DND-41 (cell line): ENCODE measurements around the gene GTSE1.

Experiments
- ATAC-seq: fragments of 200-7000 bp; cut with Tn5 transposase; 3 replicates; pipeline ENCODE4 v1.9.1; 2021; ENCODE audit warnings: low read depth; ENCODE audit not compliant: insufficient read depth
- DNase-seq: peaks from one replicate; pipeline ENCODE4 v3.0.0-alpha.2; 2020
- H2AFZ ChIP-seq: 2 replicates; pipeline ENCODE4 v1.6.0; 2012; ENCODE audit warnings: low read depth, low read length
- H3K27ac ChIP-seq: 2 replicates; pipeline ENCODE4 v1.5.1; 2012; ENCODE audit warnings: low read length, inconsistent platforms
- H3K27me3 ChIP-seq: fragments of 200-600 bp; sonication (generic); 2 replicates; pipeline ENCODE4 v1.6.0; 2012; ENCODE audit warnings: low read length, mild to moderate bottlenecking, inconsistent platforms; ENCODE audit not compliant: insufficient read depth, poor library complexity
- H3K36me3 ChIP-seq: 2 replicates; pipeline ENCODE4 v1.5.1; 2012; ENCODE audit warnings: low read length, inconsistent platforms; ENCODE audit not compliant: insufficient read depth
- H3K4me1 ChIP-seq: 2 replicates; pipeline ENCODE4 v1.5.1; 2012; ENCODE audit warnings: mild to moderate bottlenecking, low read length; ENCODE audit not compliant: insufficient read depth
- H3K4me2 ChIP-seq: 2 replicates; pipeline ENCODE4 v1.6.0; 2012; ENCODE audit warnings: mild to moderate bottlenecking, moderate library complexity, low read length, inconsistent platforms; ENCODE audit not compliant: insufficient read depth
- H3K4me3 ChIP-seq, 2 experiments: fragments of 200-600 bp in 1 of 2; shearing (Covaris generic) in 1 of 2; 2 replicates each; pipeline ENCODE4 v1.5.1; 2012 to 2016; ENCODE audit warnings: inconsistent platforms in 2 of 2, low read length in 2 of 2, mild to moderate bottlenecking in 2 of 2, low read depth in 1 of 2, moderate library complexity in 1 of 2
- H3K79me2 ChIP-seq: 2 replicates; pipeline ENCODE4 v1.6.0; 2012; ENCODE audit warnings: low read length, inconsistent platforms; ENCODE audit not compliant: insufficient read depth
- H3K9ac ChIP-seq: 2 replicates; pipeline ENCODE4 v1.6.0; 2012; ENCODE audit warnings: low read depth, mild to moderate bottlenecking, inconsistent platforms, low read length, moderate library complexity
- H3K9me3 ChIP-seq: 2 replicates; pipeline ENCODE4 v1.5.1; 2012; ENCODE audit warnings: low read length, moderate library complexity, mild to moderate bottlenecking, inconsistent platforms; ENCODE audit not compliant: insufficient read depth, severe bottlenecking
- H4K20me1 ChIP-seq: 2 replicates; pipeline ENCODE4 v1.6.0; 2012; ENCODE audit warnings: low read length; ENCODE audit not compliant: insufficient read depth
- CTCF ChIP-seq: IDR thresholded peaks from 2 replicates; pipeline ENCODE4 v1.5.1; 2012; ENCODE audit warnings: borderline replicate concordance, low read length, moderate library complexity, mild to moderate bottlenecking; ENCODE audit not compliant: poor library complexity, severe bottlenecking; ENCODE audit errors: extremely low read depth
- EZH2 ChIP-seq: IDR thresholded peaks from 3 replicates; pipeline ENCODE4 v1.6.1; 2012; ENCODE audit warnings: borderline replicate concordance, low read depth, mild to moderate bottlenecking, moderate library complexity, low read length, inconsistent platforms; ENCODE audit not compliant: severe bottlenecking

The GTSE1 gene

DNA sequence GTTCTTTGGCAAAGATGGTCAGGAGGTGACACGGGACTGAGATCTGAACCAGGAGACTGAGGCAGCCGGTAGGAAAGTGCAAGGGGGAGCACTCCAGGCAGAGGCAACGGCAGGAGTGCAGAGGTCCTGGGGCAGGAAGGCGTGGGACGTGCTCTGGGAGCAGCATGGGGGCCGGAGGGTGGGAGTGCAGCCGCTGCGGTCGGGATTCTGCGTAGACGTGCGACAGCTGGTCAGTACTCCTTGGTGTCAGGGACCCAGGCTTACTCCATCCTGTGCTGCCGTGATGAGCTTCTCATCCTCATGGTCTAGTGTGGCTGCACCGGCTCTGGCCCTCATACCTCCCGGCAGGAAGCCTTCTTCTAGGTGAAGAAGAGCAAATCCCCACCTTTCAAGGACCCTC is 21.9 kb downstream of the GTSE1 start:
- H3K79me2 ChIP-seq: peaks cover 86% of the 10 kb centered on the region
- peaks cover 58% of the 10 kb centered on the region for H4K20me1 ChIP-seq
- H3K36me3 ChIP-seq: peaks cover 94% of the 10 kb centered on the region
- H3K4me1 ChIP-seq: no peaks in the 10 kb centered on the region
- no peak for TF ChIP-seq EZH2
- TF ChIP-seq CTCF: no peak
- ATAC-seq (no peak), DNase-seq (no peak)
- H3K27me3 ChIP-seq: no peaks in the 10 kb centered on the region
- H3K27ac ChIP-seq: no peak overlapping the region
- no peaks in the 10 kb centered on the region for H3K9me3 ChIP-seq
- H3K4me3 ChIP-seq: no peak overlapping the region
- no peak overlapping the region for H2AFZ ChIP-seq
- no peak overlapping the region for H3K4me2 ChIP-seq
- no peak overlapping the region for H3K9ac ChIP-seq

DNA sequence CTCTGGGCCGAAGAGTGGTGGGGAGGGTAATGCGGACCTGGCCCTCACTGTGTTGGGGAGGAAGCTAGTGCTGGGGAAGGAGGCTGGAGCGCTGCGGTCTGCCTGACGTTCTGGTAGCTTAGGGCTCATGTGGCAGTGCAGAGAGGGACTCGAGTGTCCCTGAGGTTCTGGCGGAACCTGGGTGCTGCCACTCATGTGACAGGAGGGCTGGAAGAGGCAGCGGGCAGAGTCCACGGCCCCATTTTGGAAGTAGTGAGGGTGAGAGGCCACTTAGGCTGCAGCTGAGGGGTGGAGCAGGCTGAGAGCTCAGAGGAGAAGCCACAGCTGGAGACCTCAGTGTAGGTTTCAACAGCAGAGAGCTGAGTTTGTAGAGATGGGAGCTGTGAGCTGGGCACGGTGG is 22.6 kb downstream of the GTSE1 start:
- peaks cover 94% of the 10 kb centered on the region for H3K36me3 ChIP-seq
- no peak overlapping the region for H3K27ac ChIP-seq
- no peak for TF ChIP-seq CTCF
- H4K20me1 ChIP-seq: peaks cover 57% of the 10 kb centered on the region
- no peak overlapping the region for H3K4me3 ChIP-seq
- peaks cover 82% of the 10 kb centered on the region for H3K79me2 ChIP-seq
- no peaks in the 10 kb centered on the region for H3K4me1 ChIP-seq
- no peaks in the 10 kb centered on the region for H3K27me3 ChIP-seq
- H3K4me2 ChIP-seq: no peak overlapping the region
- no peak for DNase-seq
- no peak overlapping the region for H3K9ac ChIP-seq
- ATAC-seq: no peak
- no peak overlapping the region for H2AFZ ChIP-seq
- H3K9me3 ChIP-seq: no peaks in the 10 kb centered on the region

DNA sequence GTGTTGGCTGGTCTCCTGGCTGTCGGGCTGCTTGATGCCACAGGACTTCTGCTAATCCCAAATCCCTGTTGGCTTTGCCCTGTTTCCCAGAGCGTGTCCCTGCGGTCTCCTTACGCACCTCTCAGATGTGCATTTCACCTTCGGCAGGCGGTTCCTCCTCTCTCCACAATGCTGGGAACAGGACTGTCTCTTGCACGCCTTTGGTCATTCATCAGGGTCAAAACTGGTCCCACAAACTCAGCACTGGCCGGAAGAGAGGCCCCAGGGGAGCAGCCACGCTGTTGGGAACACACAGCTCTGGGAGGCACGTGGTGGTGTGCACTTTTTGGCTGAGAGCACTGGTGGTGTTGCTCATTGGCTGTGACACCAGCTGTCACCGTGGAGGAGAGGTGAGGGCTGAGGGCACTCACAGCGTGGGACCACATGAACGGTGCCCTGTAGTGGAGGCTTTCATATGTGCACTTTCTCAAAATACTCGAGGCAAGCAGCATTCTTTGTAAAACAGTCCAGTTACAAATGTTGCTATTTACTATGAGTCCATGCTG is 23.6 kb downstream of the GTSE1 start:
- no peak overlapping the region for H3K9ac ChIP-seq
- TF ChIP-seq EZH2: no peak
- H4K20me1 ChIP-seq: peaks cover 59% of the 10 kb centered on the region
- no peaks in the 10 kb centered on the region for H3K4me1 ChIP-seq
- peaks cover 95% of the 10 kb centered on the region for H3K36me3 ChIP-seq
- no peak overlapping the region for H3K27ac ChIP-seq
- DNase-seq: no peak
- H2AFZ ChIP-seq: no peak overlapping the region
- H3K79me2 ChIP-seq: peaks cover 78% of the 10 kb centered on the region
- ATAC-seq: no peak
- H3K27me3 ChIP-seq: no peaks in the 10 kb centered on the region
- no peak overlapping the region for H3K4me2 ChIP-seq
- no peak overlapping the region for H3K4me3 ChIP-seq
- no peaks in the 10 kb centered on the region for H3K9me3 ChIP-seq

GRCh38 chr22:46320716-46321386 is 24.2 kb downstream of the GTSE1 start:
- TF ChIP-seq CTCF (no peak), EZH2 (no peak)
- Histone ChIP-seq H4K20me1 (peaks cover 62% of the 10 kb centered on the region), H3K9me3 (no peaks in the 10 kb centered on the region), H3K9ac (no peak overlapping the region), H3K79me2 (peaks cover 76% of the 10 kb centered on the region), H2AFZ (no peak overlapping the region), H3K36me3 (peaks cover 95% of the 10 kb centered on the region), H3K4me3 (no peak overlapping the region), H3K4me1 (no peaks in the 10 kb centered on the region), H3K4me2 (no peak overlapping the region), H3K27ac (no peak overlapping the region), H3K27me3 (no peaks in the 10 kb centered on the region)
- no peak for DNase-seq
- ATAC-seq: no peak
